Activated T-cell treated with anti-CD3 and anti-CD28 coated beads, Interleukin-2, amount 50 U/mL, for 48 hours (primary cell): Measurements from ENCODE around the gene THSD4.

Experiments used
- DNase-seq, 2 experiments: peaks; one replicate each; pipeline ENCODE4 v3.0.0-alpha.2; 2020

THSD4 gene

DNA sequence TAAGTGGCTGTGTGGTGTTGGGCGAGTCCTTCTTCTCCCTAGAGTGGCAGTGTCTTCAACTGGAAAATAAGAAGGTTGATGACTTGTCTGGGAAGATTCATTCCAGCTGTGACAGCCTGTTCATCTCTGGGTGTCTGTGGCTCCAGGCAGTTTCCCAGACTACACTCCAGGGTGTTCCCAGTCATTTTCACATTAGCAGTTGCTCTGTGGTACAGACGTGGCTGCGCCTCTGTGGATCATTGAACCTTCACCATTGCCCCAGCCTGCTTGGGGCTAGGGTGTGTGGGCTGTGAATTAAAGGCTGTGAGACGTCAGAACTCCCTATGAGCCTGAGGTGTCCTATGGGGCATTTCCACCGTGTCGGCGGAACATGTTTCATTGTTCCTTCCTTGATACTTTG, 455.5 kb downstream of the THSD4 start:
- no peak for DNase-seq

DNA sequence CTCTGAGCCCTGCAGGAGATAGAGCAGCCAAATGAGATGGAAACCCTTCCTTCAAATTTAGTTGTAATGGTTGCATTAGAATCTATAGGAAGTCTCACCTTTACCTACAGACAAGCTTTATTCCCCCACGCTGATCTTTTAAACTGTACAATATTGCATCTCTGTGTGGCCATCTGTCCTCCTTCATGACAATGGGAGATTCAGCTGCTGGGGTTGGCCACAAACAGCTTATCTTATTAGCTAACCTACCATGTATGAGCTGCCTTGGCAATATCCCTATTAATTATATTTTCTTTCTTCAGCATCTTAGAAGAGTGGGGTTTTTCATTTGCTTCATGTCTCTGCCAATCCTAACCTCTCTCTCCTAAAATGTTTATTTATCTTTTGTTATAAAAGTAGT, 456.4 kb downstream of the THSD4 start:
- no peak for DNase-seq

- DNase-seq: no peak
Measured at GRCh38 chr15:71572452-71573053, 457.3 kb downstream of the THSD4 start.

- DNase-seq: no peak
Measured at GRCh38 chr15:71573599-71573998, 458.3 kb downstream of the THSD4 start.

GRCh38 chr15:71575474-71576045, 460.3 kb downstream of the THSD4 start:
- no peak for DNase-seq

DNA sequence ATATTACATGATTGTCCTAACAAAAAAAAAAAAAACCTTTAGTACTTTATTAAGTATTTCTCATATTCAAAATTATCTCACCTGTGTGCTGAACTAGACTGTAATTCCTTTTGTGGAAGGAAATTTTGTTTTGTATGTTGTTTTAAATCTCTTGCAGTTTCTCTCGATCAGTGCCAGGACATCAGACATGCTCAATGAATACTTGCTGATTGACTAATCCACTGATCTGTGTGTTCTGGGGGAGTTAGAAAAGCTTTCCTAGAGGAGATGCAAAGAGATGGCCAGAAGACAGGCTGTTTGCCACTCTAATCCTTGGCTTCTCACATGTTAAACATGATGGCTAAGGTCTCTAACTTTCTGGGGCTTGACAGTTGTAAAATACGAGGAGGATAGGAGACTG, 461.8 kb downstream of the THSD4 start:
- no peak for DNase-seq

- no peak for DNase-seq
Measured at GRCh38 chr15:71581398-71581930, 466.2 kb downstream of the THSD4 start.

- DNase-seq: no peak
Measured at GRCh38 chr15:71585159-71585558, 469.9 kb downstream of the THSD4 start.

GRCh38 chr15:71586463-71586862, 471.2 kb downstream of the THSD4 start:
- no peak for DNase-seq

GRCh38 chr15:71588746-71589145, 473.5 kb downstream of the THSD4 start:
- no peak for DNase-seq

- no peak for DNase-seq
Measured at GRCh38 chr15:71591057-71591456, 475.8 kb downstream of the THSD4 start.

DNA sequence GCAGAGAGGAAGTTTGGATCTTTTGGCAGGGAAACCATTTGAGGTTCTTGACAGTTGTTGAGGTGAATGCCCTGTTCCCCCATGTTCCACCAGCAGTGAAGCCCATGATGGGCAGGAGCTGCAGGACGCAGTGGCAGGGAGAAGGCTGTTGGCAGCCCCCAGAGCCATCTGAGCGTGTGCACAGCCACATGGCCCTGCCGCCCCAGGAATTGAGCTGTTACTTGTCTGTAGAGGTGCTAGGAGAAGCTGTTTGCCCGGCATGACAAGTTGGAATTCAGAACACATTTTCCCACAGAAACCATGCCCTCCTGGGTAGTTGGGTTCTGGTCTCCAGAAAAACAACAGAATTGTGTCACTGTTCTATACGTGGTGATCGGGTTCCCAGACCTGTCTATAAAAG, 476.9 kb downstream of the THSD4 start:
- no peak for DNase-seq

GRCh38 chr15:71595846-71596553, 480.7 kb downstream of the THSD4 start:
- DNase-seq: no peak

DNA sequence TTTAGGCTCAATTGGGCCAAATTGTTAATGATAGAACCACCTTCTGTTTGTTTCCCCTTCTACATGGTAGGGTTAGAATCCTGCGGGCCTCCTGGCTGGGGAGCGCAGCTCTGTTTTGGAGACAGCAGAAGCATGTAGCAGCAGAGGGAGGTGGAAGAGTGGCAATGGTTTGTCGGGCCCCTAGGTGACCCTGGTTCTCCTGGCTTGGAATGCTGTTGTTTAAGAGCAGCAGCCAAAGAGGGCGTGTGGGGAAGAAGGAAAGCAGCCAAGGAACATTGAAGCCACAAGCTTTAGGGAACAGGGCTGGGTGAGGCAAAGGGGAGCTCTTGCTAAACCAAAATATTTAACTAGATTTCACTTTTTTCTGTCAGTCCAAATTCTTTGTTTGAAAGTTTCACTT, 481.4 kb downstream of the THSD4 start:
- DNase-seq: no peak

GRCh38 chr15:71597126-71597525, 481.9 kb downstream of the THSD4 start:
- DNase-seq: no peak

GRCh38 chr15:71597637-71598036, 482.4 kb downstream of the THSD4 start:
- DNase-seq: no peak

- no peak for DNase-seq
Measured at GRCh38 chr15:71598741-71599140, 483.5 kb downstream of the THSD4 start.

DNA sequence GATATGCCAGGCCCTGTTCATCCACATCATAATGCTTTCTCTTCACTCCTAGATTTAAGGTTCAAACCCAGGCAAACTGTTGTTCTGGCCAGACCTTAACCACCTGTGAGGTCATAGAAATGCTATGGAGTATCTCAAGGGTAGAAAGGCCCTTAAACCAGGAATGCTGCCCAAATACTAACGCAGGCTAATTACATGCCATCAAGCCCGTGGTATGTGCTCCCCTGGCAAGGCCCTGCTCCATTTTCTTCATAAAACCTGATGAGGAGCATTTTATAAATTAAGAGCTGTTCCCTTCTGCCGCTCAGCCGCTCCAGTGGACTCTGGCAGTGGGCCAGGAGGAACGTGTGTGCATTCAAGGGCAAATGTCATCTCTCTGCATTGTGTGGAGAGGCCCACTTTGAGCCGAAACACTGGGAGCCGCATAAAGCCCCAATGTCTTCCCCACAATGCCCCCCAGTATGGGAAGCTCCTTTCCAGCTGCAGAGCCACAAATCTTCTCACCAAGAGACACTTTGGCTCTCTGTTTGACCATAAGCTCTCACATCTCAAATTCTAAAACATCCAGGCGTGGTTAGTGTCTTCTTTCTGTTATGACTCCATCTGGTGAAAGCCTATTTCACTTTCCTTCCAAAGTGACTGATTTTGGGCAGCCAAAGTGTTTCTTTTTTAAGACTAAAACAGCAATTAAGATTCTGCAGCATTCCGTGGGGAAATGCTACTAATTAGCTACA, 484.3 kb downstream of the THSD4 start:
- DNase-seq: no peak

GRCh38 chr15:71600237-71600636, 485.0 kb downstream of the THSD4 start:
- no peak for DNase-seq

DNA sequence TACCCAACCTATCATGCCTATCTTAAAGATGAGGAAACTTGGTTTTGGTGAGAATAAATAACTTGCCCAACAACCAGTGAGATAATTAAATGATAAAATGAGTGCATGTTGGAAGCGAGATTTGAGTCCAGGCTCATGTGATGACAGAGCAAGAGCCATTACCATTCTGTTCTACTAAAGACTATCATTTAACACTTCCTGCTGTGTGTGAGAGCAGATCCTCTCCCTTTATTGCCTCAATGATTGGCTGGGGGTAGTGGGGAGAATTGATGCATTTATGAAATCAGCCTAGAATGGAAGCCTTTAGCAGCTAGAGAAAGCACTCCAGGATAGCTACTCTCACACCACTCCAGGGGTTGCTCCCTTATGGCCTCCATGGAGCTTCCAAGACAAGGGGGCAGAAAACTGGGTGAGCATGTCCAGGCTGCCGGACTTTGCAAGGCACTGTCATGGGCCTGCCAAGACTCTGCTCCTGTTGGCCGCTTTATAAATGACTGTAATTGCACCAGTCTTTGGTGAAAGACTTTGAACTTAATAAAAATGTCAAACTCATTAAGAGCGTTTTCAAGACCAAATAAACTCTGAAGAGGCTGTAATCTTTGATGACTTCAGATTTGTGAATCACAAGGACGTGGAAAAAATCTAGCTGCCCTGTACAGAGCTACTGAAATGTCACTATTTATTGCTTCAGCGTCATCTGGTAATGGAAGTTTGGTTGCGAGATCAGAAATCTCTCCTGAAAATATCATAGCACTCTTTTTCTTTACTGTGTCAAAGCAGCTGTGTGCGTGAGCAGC, 486.0 kb downstream of the THSD4 start:
- no peak for DNase-seq

DNA sequence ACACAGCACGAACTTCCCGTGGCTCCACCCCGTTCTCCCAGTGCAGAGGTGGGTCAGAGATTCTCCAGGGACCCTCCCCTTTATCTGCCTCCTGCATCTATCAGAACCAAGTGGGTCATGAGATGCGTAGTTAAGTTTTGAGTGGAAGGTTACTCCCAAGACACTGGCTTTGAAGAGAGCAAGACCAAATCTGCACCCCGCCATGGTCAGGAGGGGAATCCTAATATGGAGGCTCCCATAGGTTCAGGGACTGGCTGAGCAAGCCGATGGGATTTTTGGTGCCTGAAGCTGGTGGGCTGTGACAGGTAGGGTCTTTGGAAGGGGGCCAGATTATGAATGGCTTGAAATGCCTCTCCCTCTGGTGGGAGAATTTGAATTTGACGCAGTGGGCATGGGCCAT, 488.1 kb downstream of the THSD4 start:
- DNase-seq: no peak

DNA sequence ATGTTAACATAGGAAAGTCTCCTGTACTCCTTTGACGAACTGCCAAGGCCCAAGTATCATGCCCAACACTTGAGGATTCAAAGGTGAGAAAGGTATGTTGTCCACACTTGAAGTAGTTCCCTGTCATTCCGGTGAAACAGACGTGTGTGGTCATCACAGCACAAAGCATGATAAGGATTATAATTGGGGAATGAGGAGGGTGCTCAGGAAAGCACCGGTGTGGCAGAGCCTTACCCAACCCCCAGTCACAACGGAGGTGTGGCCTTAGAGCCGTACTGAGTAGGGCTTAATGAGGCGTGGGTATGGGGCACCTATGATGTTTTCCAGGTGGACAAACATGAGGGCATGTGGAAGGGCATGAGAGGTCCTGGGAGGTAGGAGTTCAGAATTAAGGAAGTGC, 492.1 kb downstream of the THSD4 start:
- no peak for DNase-seq
